SU-DHL-6 (cell line): ENCODE measurements around the gene B4GALNT4.
"Not testable (repeated sequence)": the region's sequence is repeated elsewhere in the genome, so short reads cannot be mapped to it uniquely, and the experiment has no call there.

Experiments used
- H2AFZ ChIP-seq: fragments of 200-600 bp; sonication (generic); 2 replicates; pipeline ENCODE4 v1.6.1; 2014; ENCODE audit warnings: low read depth, mild to moderate bottlenecking, moderate library complexity, mixed read lengths, antibody characterized with exemption, low read length; ENCODE audit not compliant: severe bottlenecking
- H3F3A ChIP-seq: fragments of 200-600 bp; shearing (Covaris generic); 2 replicates; pipeline ENCODE4 v1.6.0; 2016; ENCODE audit warnings: antibody characterized with exemption, mild to moderate bottlenecking; ENCODE audit not compliant: insufficient read depth
- H3K27ac ChIP-seq: fragments of 200-600 bp; sonication (generic); 2 replicates; pipeline ENCODE4 v1.5.1; 2016; ENCODE audit warnings: low read depth, mild to moderate bottlenecking, low read length, moderate library complexity, mixed read lengths
- H3K27me3 ChIP-seq: fragments of 200-600 bp; sonication (generic), shearing (Covaris generic); 2 replicates; pipeline ENCODE4 v1.6.0; 2014; ENCODE audit warnings: mild to moderate bottlenecking, low read length
- H3K36me3 ChIP-seq: fragments of 200-600 bp; sonication (generic); 2 replicates; pipeline ENCODE4 v1.6.1; 2014; ENCODE audit warnings: mild to moderate bottlenecking, low read length, mixed read lengths
- H3K4me2 ChIP-seq: fragments of 300-600, 200-600 bp; shearing (Covaris generic), sonication (generic); 2 replicates; pipeline ENCODE4 v1.6.0; 2014; ENCODE audit warnings: low read length, low read depth, mild to moderate bottlenecking; ENCODE audit not compliant: poor library complexity, severe bottlenecking
- H3K4me3 ChIP-seq: fragments of 200-600 bp; sonication (generic); 2 replicates; pipeline ENCODE4 v1.5.1; 2014; ENCODE audit warnings: antibody characterized with exemption, low read length, mild to moderate bottlenecking, mixed read lengths; ENCODE audit not compliant: insufficient read depth, poor library complexity, severe bottlenecking
- H3K79me2 ChIP-seq: fragments of 200-600 bp; sonication (generic); 2 replicates; pipeline ENCODE4 v1.6.1; 2014; ENCODE audit warnings: mild to moderate bottlenecking, low read length, moderate library complexity; ENCODE audit not compliant: insufficient read depth
- H3K9ac ChIP-seq: fragments of 200-600 bp; sonication (generic); 2 replicates; pipeline ENCODE4 v1.7.0; 2014; ENCODE audit warnings: mild to moderate bottlenecking, low read length
- H3K9me2 ChIP-seq: fragments of 200-600 bp; sonication (generic); replicated peaks from 2 replicates; pipeline ENCODE4 v1.6.1; 2014; ENCODE audit warnings: low read length; ENCODE audit not compliant: insufficient read depth
- H3K9me3 ChIP-seq: fragments of 200-600 bp; sonication (generic); 2 replicates; pipeline ENCODE4 v1.6.1; 2014; ENCODE audit warnings: low read length, mixed read lengths; ENCODE audit not compliant: insufficient read depth
- H4K20me1 ChIP-seq: fragments of 200-600 bp; sonication (generic); 2 replicates; pipeline ENCODE4 v1.6.1; 2014; ENCODE audit warnings: low read depth, mild to moderate bottlenecking, antibody characterized with exemption, low read length, moderate library complexity, mixed read lengths
- CTCF ChIP-seq: fragments of 200-600 bp; sonication (generic); IDR thresholded peaks from one replicate; pipeline ENCODE4 v1.5.1; 2017; ENCODE audit warnings: antibody characterized with exemption, mild to moderate bottlenecking, low read length, moderate library complexity; ENCODE audit not compliant: insufficient read depth, poor library complexity, severe bottlenecking
- EZH2phosphoT487 ChIP-seq: fragments of 200-600 bp; sonication (generic), shearing (Covaris generic); conservative IDR thresholded peaks from 2 replicates; pipeline ENCODE4 v1.6.1; 2018; ENCODE audit warnings: mild to moderate bottlenecking, antibody characterized with exemption, low read length, moderate library complexity, mixed read lengths

B4GALNT4 gene

DNA sequence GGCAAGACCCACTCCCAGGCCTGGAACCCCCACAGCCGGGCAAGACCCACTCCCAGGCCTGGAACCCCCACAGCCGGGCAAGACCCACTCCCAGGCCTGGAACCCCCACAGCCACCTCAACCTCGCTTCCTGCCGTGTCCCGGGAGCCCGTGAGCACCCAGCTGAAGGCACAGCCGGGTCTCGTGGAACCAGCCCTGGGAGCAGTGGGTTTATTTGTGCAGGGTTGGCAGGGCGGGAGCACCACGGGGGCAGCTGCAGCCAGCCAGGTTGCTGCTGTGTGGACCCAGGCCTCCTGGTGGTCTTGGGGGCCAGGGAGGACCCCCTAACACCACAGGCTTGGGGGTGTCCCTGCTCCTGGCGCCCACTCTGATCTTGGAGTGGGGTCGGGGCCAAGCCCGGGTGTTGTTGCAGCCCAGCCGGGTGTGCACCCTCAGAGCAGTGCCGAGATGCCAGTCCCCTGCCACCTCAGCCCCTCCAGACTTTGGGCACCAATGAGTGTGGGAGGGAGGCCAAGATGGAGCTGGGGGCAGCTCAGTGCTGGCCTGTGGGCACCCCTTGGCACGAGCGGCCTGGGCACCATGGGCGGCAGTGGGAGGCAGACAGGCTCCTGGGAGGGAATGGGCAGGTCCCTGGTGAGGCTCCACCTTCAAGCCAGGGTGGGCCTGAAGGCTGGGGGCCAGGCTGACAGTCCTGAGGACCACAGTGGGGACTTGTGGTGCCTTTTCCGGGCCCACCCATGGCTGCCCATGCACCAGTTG, 16.5 kb downstream of the B4GALNT4 start:
- H4K20me1 ChIP-seq, result no peaks in the 10 kb centered on the region
- no peak overlapping the region for H2AFZ ChIP-seq
- no peaks in the 10 kb centered on the region for H3K9me2 ChIP-seq
- 0 out of 2 replicates have a peak, but pooled peaks cover 7% of the 10 kb centered on the region for H3K9me3 ChIP-seq
- H3F3A ChIP-seq, result no peaks in the 10 kb centered on the region
- H3K27ac ChIP-seq, result no peak overlapping the region
- no peak overlapping the region for H3K9ac ChIP-seq
- no peak for TF ChIP-seq EZH2phosphoT487
- no peak for TF ChIP-seq CTCF
- no peaks in the 10 kb centered on the region for H3K27me3 ChIP-seq
- no peaks in the 10 kb centered on the region for H3K79me2 ChIP-seq
- no peak overlapping the region for H3K4me2 ChIP-seq
- H3K4me3 ChIP-seq, result no peak overlapping the region
- no peaks in the 10 kb centered on the region for H3K36me3 ChIP-seq

DNA sequence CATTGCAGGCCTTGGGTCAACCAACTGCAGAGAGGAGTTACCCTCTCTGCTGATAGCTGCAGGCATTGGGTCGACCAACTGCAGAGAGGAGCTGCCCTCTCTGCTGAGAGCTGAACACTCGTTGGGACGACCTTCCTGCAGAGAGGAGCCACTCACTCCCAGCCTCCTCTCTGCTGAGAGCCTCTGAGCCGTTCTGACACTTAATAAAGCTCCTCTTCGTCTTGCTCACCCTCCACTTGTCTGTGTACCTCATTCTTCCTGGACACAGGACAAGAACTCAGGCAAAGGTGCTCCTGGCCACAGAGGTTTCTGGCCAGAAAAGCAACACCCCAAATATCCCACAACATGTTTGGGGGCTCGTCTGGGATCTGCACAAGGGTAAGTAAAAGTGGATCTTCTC, 17.2 kb downstream of the B4GALNT4 start:
- H3K79me2 ChIP-seq, result no peaks in the 10 kb centered on the region
- 0 out of 2 replicates have a peak, but pooled peaks cover 7% of the 10 kb centered on the region for H3K9me3 ChIP-seq
- no peaks in the 10 kb centered on the region for H4K20me1 ChIP-seq
- no peak overlapping the region for H3K27ac ChIP-seq
- H3K9ac ChIP-seq, result no peak overlapping the region
- no peak overlapping the region for H3K4me3 ChIP-seq
- H3K9me2 ChIP-seq, result no peaks in the 10 kb centered on the region
- H3K27me3 ChIP-seq, result no peaks in the 10 kb centered on the region
- H3K4me2 ChIP-seq, result no peak overlapping the region
- TF ChIP-seq CTCF (no peak), EZH2phosphoT487 (no peak)
- H2AFZ ChIP-seq, result no peak overlapping the region
- H3F3A ChIP-seq, result no peaks in the 10 kb centered on the region
- H3K36me3 ChIP-seq, result no peaks in the 10 kb centered on the region

- Histone ChIP-seq H4K20me1 (no peaks in the 10 kb centered on the region), H3K9ac (no peak overlapping the region), H2AFZ (no peak overlapping the region), H3K27ac (no peak overlapping the region), H3K4me3 (no peak overlapping the region), H3F3A (no peaks in the 10 kb centered on the region), H3K36me3 (no peaks in the 10 kb centered on the region), H3K4me2 (no peak overlapping the region), H3K27me3 (no peaks in the 10 kb centered on the region), H3K9me2 (no peaks in the 10 kb centered on the region), H3K9me3 (0 out of 2 replicates have a peak, but pooled peaks cover 7% of the 10 kb centered on the region), H3K79me2 (no peaks in the 10 kb centered on the region)
- TF ChIP-seq EZH2phosphoT487, result no peak
- no peak for TF ChIP-seq CTCF
These were observed 18.0 kb downstream of the B4GALNT4 start for GRCh38 chr11:387193-387793.

GRCh38 chr11:389369-389768, 20.1 kb downstream of the B4GALNT4 start:
- H3K9ac ChIP-seq, H3K36me3 ChIP-seq, H4K20me1 ChIP-seq, H3K27me3 ChIP-seq, H3K79me2 ChIP-seq, H3K9me3 ChIP-seq, H3F3A ChIP-seq, H3K4me3 ChIP-seq, H3K27ac ChIP-seq, H2AFZ ChIP-seq, H3K4me2 ChIP-seq, H3K9me2 ChIP-seq: not testable (repeated sequence)
